ENCODE results near the gene CHCHD6. TPM values are rescaled to one million over a fixed set of nuclear protein-coding genes. Genes with fewer than 3 reads are reported as not detected.
A peak's percentile ranks its signal among the peaks of the same experiment; 100 is the strongest.

CHCHD6 gene
- total and polyA plus RNA-seq, 2 of the 4 experiments (the other 2 are of a cell fraction), result 18.8 to 28.9 TPM

GRCh38 chr3:126934991-126935390 is 231.0 kb downstream of the CHCHD6 start:
- peak overlapping the region; percentile 47 for H2AK9ac ChIP-seq (replicated peaks; ENCODE audit: low read depth, low read length, poor library complexity)
- no peak overlapping the region for H3K4me2 ChIP-seq (ENCODE audit: low read depth, low read length)
- dilution Hi-C loops (cut with HindIII; ENCODE audit: low sequenced_read_pairs, unreplicated experiment) (no loop called here), in situ Hi-C loops (cut with MboI; ENCODE audit: low sequenced_read_pairs) (no loop called here), intact Hi-C loops (cut with micrococcal nuclease) (no loop called here)
- no peak overlapping the region for H3K9ac ChIP-seq (ENCODE audit: low read depth, low read length)
- no peak overlapping the region for H4K5ac ChIP-seq (ENCODE audit: low read depth, low read length)
- peak overlapping the region; percentile 63 for H2BK20ac ChIP-seq (ENCODE audit: low read depth, low read length)
- peaks cover 36% of the 10 kb centered on the region for H3K9me1 ChIP-seq (ENCODE audit: insufficient read depth, low read length)
- H2BK5ac ChIP-seq (ENCODE audit: low read depth, low read length, poor library complexity, severe bottlenecking), result no peak overlapping the region
- no TSS peak for BruUV-seq (replicated peaks)
- H2BK15ac ChIP-seq (ENCODE audit: low read depth, low read length), result peak overlapping the region; percentile 56; the same call in 1 of the 3 replicates
- H3K4ac ChIP-seq (ENCODE audit: low read depth, low read length), result peak overlapping the region; percentile 57; the same call in 1 of the 2 replicates
- H3K23ac ChIP-seq (ENCODE audit: low read depth, low read length), result no peak overlapping the region
- H3K4me3 ChIP-seq (ENCODE audit: insufficient read depth, low read depth, low read length), result no peak overlapping the region
- no peaks in the 10 kb centered on the region for H3K27me3 ChIP-seq (ENCODE audit: control insufficient read depth, insufficient read depth, low read length)
- no peak overlapping the region for H3K27ac ChIP-seq (ENCODE audit: insufficient read depth, low read length)
- H3K4me1 ChIP-seq (ENCODE audit: control insufficient read depth, insufficient read depth, low read length), result peaks cover 26% of the 10 kb centered on the region
- ChIA-PET POLR2A (ENCODE audit: unreplicated experiment) (no interaction called here), CTCF (no interaction called here)
- no peak for TF ChIP-seq POLR2A (IDR thresholded peaks at IDR 0.05; ENCODE audit: low read depth, low read length)
- TF ChIP-seq ELK1 (IDR thresholded peaks at IDR 0.05; ENCODE audit: borderline replicate concordance, low read depth, low read length), result no peak
- no peak for TF ChIP-seq RAD21 (IDR thresholded peaks at IDR 0.05; ENCODE audit: low read length)
- TF ChIP-seq CEBPB (IDR thresholded peaks at IDR 0.05; ENCODE audit: low read depth, low read length), result no peak
- no peak for TF ChIP-seq RFX5 (IDR thresholded peaks at IDR 0.05; ENCODE audit: low read depth, low read length)
- TF ChIP-seq USF2 (IDR thresholded peaks at IDR 0.05; ENCODE audit: low read depth, low read length), result no peak
- TF ChIP-seq MAZ (IDR thresholded peaks at IDR 0.05; ENCODE audit: borderline replicate concordance, low read depth, low read length), result no peak
- no peak for TF ChIP-seq MAFK (IDR thresholded peaks at IDR 0.05; ENCODE audit: low read depth, low read length)
- TF ChIP-seq MXI1 (IDR thresholded peaks at IDR 0.05; ENCODE audit: borderline replicate concordance, low read depth, low read length), result no peak
- no peak for TF ChIP-seq SMC3 (IDR thresholded peaks at IDR 0.05; ENCODE audit: low read depth, low read length)
- TF ChIP-seq NFE2L2 (IDR thresholded peaks at IDR 0.05; ENCODE audit: low read depth, low read length), result no peak
- no peak for TF ChIP-seq RCOR1 (IDR thresholded peaks at IDR 0.05; ENCODE audit: insufficient replicate concordance, low read length)
- TF ChIP-seq FOS (IDR thresholded peaks at IDR 0.05; ENCODE audit: low read depth, low read length), result no peak
- no peak for TF ChIP-seq BHLHE40 (IDR thresholded peaks at IDR 0.05; ENCODE audit: low read depth, low read length)
- TF ChIP-seq CTCF (conservative IDR thresholded peaks at IDR 0.05; ENCODE audit: low read depth, low read length), result no peak
- no peak for TF ChIP-seq CHD1 (IDR thresholded peaks at IDR 0.05; ENCODE audit: low read depth, low read length)
- H4K20me1 ChIP-seq (ENCODE audit: insufficient read depth, low read length), result no peaks in the 10 kb centered on the region
- H3K79me1 ChIP-seq (ENCODE audit: low read depth in 1 of 2, low read length in 2 of 2), result 0 out of 4 replicates have a peak, but pooled peaks cover 0 to 6% of the 10 kb centered on the region in 2 experiments
- H3K14ac ChIP-seq (replicated peaks; ENCODE audit: low read depth, low read length), result 0 out of 2 replicates have a peak overlapping the region, but pooled peaks have one; percentile 41
- peak overlapping the region; percentile 35 for H4K91ac ChIP-seq (ENCODE audit: insufficient read depth, low read depth, low read length)
- no peaks in the 10 kb centered on the region for H3K9me3 ChIP-seq (ENCODE audit: control insufficient read depth, insufficient read depth, low read length)
- ATAC-seq (ENCODE audit: low read depth) (no peak), DNase-seq (no peak)
- peak overlapping the region; percentile 61 for H2BK120ac ChIP-seq (ENCODE audit: low read depth, low read length)
- H2AFZ ChIP-seq (replicated peaks; ENCODE audit: low read length, poor library complexity), result no peak overlapping the region
- H2AK5ac ChIP-seq (ENCODE audit: low read depth, low read length), result peak overlapping the region; percentile 85; the same call in 1 of the 2 replicates
- no peak overlapping the region for H3K56ac ChIP-seq (ENCODE audit: extremely low read depth, insufficient read depth, low read length)
- H3K18ac ChIP-seq (ENCODE audit: low read depth, low read length), result no peak overlapping the region
- H3K36me3 ChIP-seq (ENCODE audit: control insufficient read depth, insufficient read depth, low read length), result no peaks in the 10 kb centered on the region
- no peak overlapping the region; a peak in 1 of 4 replicates for H4K8ac ChIP-seq (ENCODE audit: low read depth in 2 of 2, low read length in 2 of 2)
- no CpG with 5 or more reads among the region's 8 CpGs for WGBS, 2 experiments (ENCODE audit: extremely low coverage in 2 of 2, insufficient read length in 1 of 2)

Measured in IMR-90 (cell line).